Measurements from ENCODE around the gene DNAJB11. TPM values are rescaled to one million over a fixed set of nuclear protein-coding genes. Genes with fewer than 3 reads are reported as not detected.

DNAJB11 gene
- total RNA-seq, 1 experiment from 2014 or later, result 54.3 TPM

GRCh38 chr3:186577521-186577920 is 7.0 kb downstream of the DNAJB11 start:
- Histone ChIP-seq H3K27me3 (ENCODE audit: insufficient read depth, low read length) (no peaks in the 10 kb centered on the region), H3K4me3 (replicated peaks in 1 of 2; ENCODE audit: low read depth in 1 of 2, low read length in 2 of 2) (no peak overlapping the region), H3K9ac (ENCODE audit: low read length) (no peak overlapping the region), H2AFZ (ENCODE audit: low read depth, low read length, poor library complexity, severe bottlenecking) (no peak overlapping the region), H3K4me2 (ENCODE audit: low read length) (no peak overlapping the region), H3K4me1 (ENCODE audit: control insufficient read depth in 1 of 2, insufficient read depth in 2 of 2, low read length in 2 of 2) (no peaks in the 10 kb centered on the region), H3K79me2 (ENCODE audit: insufficient read depth, low read length) (peaks cover 36% of the 10 kb centered on the region), H3K9me3 (ENCODE audit: control insufficient read depth in 1 of 2, insufficient read depth in 1 of 2, low read depth in 1 of 2, low read length in 2 of 2) (no peaks in the 10 kb centered on the region), H3K27ac (ENCODE audit: low read depth, low read length) (no peak overlapping the region), H3K36me3 (ENCODE audit: control insufficient read depth in 1 of 2, insufficient read depth in 2 of 2, low read length in 2 of 2) (peaks cover 69 to 73% of the 10 kb centered on the region in 2 experiments), H3K9me2 (ENCODE audit: insufficient read depth) (no peaks in the 10 kb centered on the region), H4K20me1 (ENCODE audit: insufficient read depth) (0 out of 2 replicates have a peak, but pooled peaks cover 3% of the 10 kb centered on the region)
- no peak for TF ChIP-seq CBX3 (IDR thresholded peaks at IDR 0.05; ENCODE audit: low read depth)
- no peak for TF ChIP-seq TCF7L2 (IDR thresholded peaks at IDR 0.05; ENCODE audit: borderline replicate concordance, extremely low read depth, insufficient read depth, insufficient read length)
- no peak for TF ChIP-seq MAX (IDR thresholded peaks at IDR 0.05)
- no peak for TF ChIP-seq EGR1 (IDR thresholded peaks at IDR 0.05; ENCODE audit: low read depth)
- TF ChIP-seq ZFX (IDR thresholded peaks at IDR 0.05), result no peak
- no peak for TF ChIP-seq REST (IDR thresholded peaks at IDR 0.05; ENCODE audit: low read depth)
- TF ChIP-seq EZH2 (IDR thresholded peaks at IDR 0.05), result no peak
- no peak for TF ChIP-seq YY1 (IDR thresholded peaks at IDR 0.05; ENCODE audit: extremely low read depth, insufficient replicate concordance, low read depth, low read length)
- TF ChIP-seq ELF1 (IDR thresholded peaks at IDR 0.05; ENCODE audit: borderline replicate concordance, low read depth), result no peak
- TF ChIP-seq ZNF274 (IDR thresholded peaks at IDR 0.05; ENCODE audit: low read depth, low read length), result no peak
- TF ChIP-seq SP1 (IDR thresholded peaks at IDR 0.05; ENCODE audit: low read depth), result no peak
- TF ChIP-seq, protein P1, sequence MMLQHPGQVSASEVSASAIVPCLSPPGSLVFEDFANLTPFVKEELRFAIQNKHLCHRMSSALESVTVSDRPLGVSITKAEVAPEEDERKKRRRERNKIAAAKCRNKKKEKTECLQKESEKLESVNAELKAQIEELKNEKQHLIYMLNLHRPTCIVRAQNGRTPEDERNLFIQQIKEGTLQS (IDR thresholded peaks at IDR 0.05), result no peak
- TF ChIP-seq CEBPB (IDR thresholded peaks at IDR 0.05; ENCODE audit: low read depth), result no peak
- intact Hi-C loops (cut with micrococcal nuclease), result no loop called here
- ATAC-seq (no peak), DNase-seq (ENCODE audit: low read depth, low spot score) (no peak)
- ChIA-PET POLR2A (no interaction called here), CTCF (no interaction called here), RAD21 (ENCODE audit: low non-redundant PET in 1 of 2, low total read pairs in 2 of 2, uncharacterized antibody in 2 of 2, unreplicated experiment in 2 of 2) (no interaction called here)
- BruUV-seq (replicated peaks), result no TSS peak

Measured in HCT116 (cell line).